Psoas muscle (tissue), 8 donors: ENCODE results near the gene ITSN1. TPM values are rescaled to one million over a fixed set of nuclear protein-coding genes. Genes with fewer than 3 reads are reported as not detected.
A peak's percentile ranks its signal among the peaks of the same experiment; 100 is the strongest.

Experiments
- ATAC-seq, 4 donors: fragments of 200-7000 bp; cut with Tn5 transposase; one replicate each; pipeline ENCODE4 v1.9.1; 2020; ENCODE audit warnings: moderate library complexity in 3 of 4, mild to moderate bottlenecking in 2 of 4
- DNase-seq, 2 donors: peaks; one replicate each; pipeline ENCODE4 v3.0.0-alpha.2; 2020
- H3K27ac ChIP-seq: fragments of 200-600 bp; one replicate; pipeline ENCODE4 v1.8.0; 2022
- H3K27me3 ChIP-seq, 3 donors: fragments of 200-600 bp in 1 of 3; one replicate each; pipeline versions ENCODE4 v1.6.1 to v1.8.0; 2013 to 2022; ENCODE audit warnings: low read length in 2 of 3, mild to moderate bottlenecking in 2 of 3, moderate library complexity in 1 of 3; ENCODE audit not compliant: insufficient read depth in 3 of 3
- H3K36me3 ChIP-seq, 2 donors: fragments of 200-600 bp in 1 of 2; one replicate each; pipeline versions ENCODE4 v1.6.1 to v1.8.0; 2013 to 2022; ENCODE audit warnings: low read depth in 1 of 2, mild to moderate bottlenecking in 1 of 2, moderate library complexity in 1 of 2; ENCODE audit not compliant: insufficient read depth in 1 of 2
- H3K4me1 ChIP-seq: fragments of 200-600 bp; one replicate; pipeline ENCODE4 v1.8.0; 2022
- H3K4me3 ChIP-seq: fragments of 200-600 bp; one replicate; pipeline ENCODE4 v1.8.0; 2022; ENCODE audit warnings: mild to moderate bottlenecking
- H3K9me3 ChIP-seq: fragments of 200-600 bp; one replicate; pipeline ENCODE4 v1.8.0; 2022
- CTCF ChIP-seq: fragments of 200-600 bp; IDR thresholded peaks from one replicate; pipeline ENCODE4 v1.8.0; 2022; ENCODE audit warnings: antibody characterized with exemption
- WGBS, 3 donors: extraction: QIAGEN DNeasy Blood & Tissue Kit; methylation state at CpG; one replicate each; pipeline versions ENCODE4 v1.1.6 to v1.1.7; 2013; 5-methylcytosine and 5-hydroxymethylcytosine counted together
- intact Hi-C, 2 donors: fragments of 100-400 bp; cut with DNase I; formaldehyde crosslinking; loops; one replicate each; pipeline versions ENCODE4 v1.11.0 to v1.14.2; 2022
- polyA plus RNA-seq, 3 donors: library from polyadenylated mRNA; stranded (reverse); fragments of 200-250 nt; gene quantifications; one replicate each; pipeline ENCODE4 v1.2.3, GENCODE V29; 2013
- total RNA-seq, 4 donors: library from RNA; stranded (reverse); fragmentation: NEBNext Ultra II Directional in 2 of 4; extraction: Animal tissue kit (Norgen Biotek cat#: 25700) in 2 of 4; gene quantifications; one replicate each; pipeline versions ENCODE4 v1.2.1 to v1.2.4, GENCODE V29; 2021 to 2023
- donor health status: healthy with polysubstance abuse.
- donor health status: DM: no; HTN: no; CAD: no; lungs with moderate emphysema.
- donor health status: Bipolar disorder and iron deficiency.
- donor health status: healthy.
- donor health status: DM: yes; HTN: yes; CAD: no.
- donor health status: DM: no; HTN: no; CAD: no.
- donor health status: DM: no; HTN: no; CAD: no.
- donor health status: DM: yes; HTN: yes; CAD: no.

The ITSN1 gene
- total and polyA plus RNA-seq, 7 donors, result 9.3 to 43.8 (median 22.4) TPM

GRCh38 chr21:33901412-33902288, 259.3 kb downstream of the ITSN1 start:
- Histone ChIP-seq H3K4me1 (peaks cover 6% of the 10 kb centered on the region), H3K27me3 (no peaks in the 10 kb centered on the region), H3K36me3 (peaks cover 10 to 78% of the 10 kb centered on the region in 2 donors), H3K27ac (peak overlapping the region; percentile 57), H3K9me3 (no peaks in the 10 kb centered on the region), H3K4me3 (no peak overlapping the region)
- 53 to 64% (median 64%) methylated on average over 13 of the region's 13 CpGs for WGBS, 3 donors
- peak; percentile 60 for TF ChIP-seq CTCF
- intact Hi-C loops, result loop anchor here (5.0 to 10.0 kb wide), 2 partner anchors 257 to 259 kb away; partner anchors contain the start of genes CRYZL1 (in 2 of the 2) and ITSN1 (in 2 of the 2)
- peak; percentile 82 to 84 (median 84) for ATAC-seq
- DNase-seq, result peak in 1 of 2 donors; percentile 47

GRCh38 chr21:33902349-33902748, 260.0 kb downstream of the ITSN1 start:
- no peak for TF ChIP-seq CTCF
- Histone ChIP-seq H3K27me3 (no peaks in the 10 kb centered on the region), H3K4me3 (no peak overlapping the region), H3K36me3 (peaks cover 15 to 85% of the 10 kb centered on the region in 2 donors), H3K27ac (peak overlapping the region; percentile 57), H3K4me1 (peaks cover 6% of the 10 kb centered on the region), H3K9me3 (no peaks in the 10 kb centered on the region)
- ATAC-seq (peak; percentile 77 to 87 (median 81)), DNase-seq (peak; percentile 40 to 58)
- intact Hi-C loops, result loop anchor here (5.0 to 10.0 kb wide), 2 partner anchors 258 to 260 kb away; partner anchors contain the start of genes CRYZL1 (in 2 of the 2) and ITSN1 (in 2 of the 2)
- WGBS, 3 donors, result 44 to 63% (median 47%) methylated on average over 6 of the region's 6 CpGs

GRCh38 chr21:33904041-33904440, 261.7 kb downstream of the ITSN1 start:
- Histone ChIP-seq H3K27ac (no peak overlapping the region), H3K36me3 (peaks cover 24 to 97% of the 10 kb centered on the region in 2 donors), H3K4me3 (no peak overlapping the region), H3K27me3 (no peaks in the 10 kb centered on the region), H3K4me1 (peaks cover 6% of the 10 kb centered on the region), H3K9me3 (no peaks in the 10 kb centered on the region)
- ATAC-seq (no peak), DNase-seq (no peak)
- intact Hi-C loops, result loop anchor here (5.0 to 10.0 kb wide), 2 partner anchors 259 to 262 kb away; partner anchors contain the start of genes CRYZL1 (in 2 of the 2) and ITSN1 (in 2 of the 2)
- no peak for TF ChIP-seq CTCF
- 79 to 87% (median 84%) methylated on average over 5 of the region's 5 CpGs for WGBS, 3 donors

GRCh38 chr21:33908760-33909159, 266.5 kb downstream of the ITSN1 start:
- Histone ChIP-seq H3K4me3 (no peak overlapping the region), H3K36me3 (peaks cover 32 to 98% of the 10 kb centered on the region in 2 donors), H3K4me1 (peaks cover 3% of the 10 kb centered on the region), H3K9me3 (no peaks in the 10 kb centered on the region), H3K27ac (no peak overlapping the region), H3K27me3 (no peaks in the 10 kb centered on the region)
- ATAC-seq (no peak), DNase-seq (no peak)
- WGBS, 3 donors, result 77 to 90% (median 85%) methylated on average over 6 of the region's 6 CpGs
- intact Hi-C loops, result loop anchor here in 1 of 2 donors (10.0 kb wide), 1 partner anchor 264 kb away; the partner anchor contains the start of genes CRYZL1 and ITSN1
- TF ChIP-seq CTCF, result no peak
